ENCODE data around the gene CAMK1G.

DNA sequence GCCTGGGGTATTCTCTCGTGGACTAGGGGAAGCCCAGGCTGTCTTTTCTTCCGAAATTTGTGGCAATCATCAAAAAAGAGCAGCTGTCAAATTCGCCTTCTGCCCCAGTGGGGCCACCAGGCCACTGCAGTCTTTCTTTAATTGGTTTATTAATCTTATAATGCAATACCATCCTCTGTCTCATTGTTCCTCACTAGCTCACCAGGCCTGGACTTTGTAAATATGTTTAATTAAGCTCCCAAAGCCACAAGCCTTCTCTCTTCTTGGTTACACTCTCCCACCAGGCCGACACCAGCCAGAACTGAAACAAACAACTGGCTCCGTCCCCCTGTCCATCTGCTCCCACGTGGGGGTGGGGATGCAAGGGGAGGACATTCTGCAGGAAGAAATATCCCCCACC, 22.0 kb upstream of the CAMK1G start:
- TF ChIP-seq, protein P1, sequence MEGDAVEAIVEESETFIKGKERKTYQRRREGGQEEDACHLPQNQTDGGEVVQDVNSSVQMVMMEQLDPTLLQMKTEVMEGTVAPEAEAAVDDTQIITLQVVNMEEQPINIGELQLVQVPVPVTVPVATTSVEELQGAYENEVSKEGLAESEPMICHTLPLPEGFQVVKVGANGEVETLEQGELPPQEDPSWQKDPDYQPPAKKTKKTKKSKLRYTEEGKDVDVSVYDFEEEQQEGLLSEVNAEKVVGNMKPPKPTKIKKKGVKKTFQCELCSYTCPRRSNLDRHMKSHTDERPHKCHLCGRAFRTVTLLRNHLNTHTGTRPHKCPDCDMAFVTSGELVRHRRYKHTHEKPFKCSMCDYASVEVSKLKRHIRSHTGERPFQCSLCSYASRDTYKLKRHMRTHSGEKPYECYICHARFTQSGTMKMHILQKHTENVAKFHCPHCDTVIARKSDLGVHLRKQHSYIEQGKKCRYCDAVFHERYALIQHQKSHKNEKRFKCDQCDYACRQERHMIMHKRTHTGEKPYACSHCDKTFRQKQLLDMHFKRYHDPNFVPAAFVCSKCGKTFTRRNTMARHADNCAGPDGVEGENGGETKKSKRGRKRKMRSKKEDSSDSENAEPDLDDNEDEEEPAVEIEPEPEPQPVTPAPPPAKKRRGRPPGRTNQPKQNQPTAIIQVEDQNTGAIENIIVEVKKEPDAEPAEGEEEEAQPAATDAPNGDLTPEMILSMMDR (IDR thresholded peaks at IDR 0.05) = no peak
- TF ChIP-seq POLR2A (IDR thresholded peaks at IDR 0.05) (no peak), EP300 (IDR thresholded peaks at IDR 0.05) (no peak)

All from ovary (tissue), 3 donors.